Immature natural killer cell (primary cell): ENCODE data around the gene LYST. TPM values are rescaled to one million over a fixed set of nuclear protein-coding genes. Genes with fewer than 3 reads are reported as not detected.
A peak's percentile ranks its signal among the peaks of the same experiment; 100 is the strongest.
"Not testable (repeated sequence)": the region's sequence is repeated elsewhere in the genome, so short reads cannot be mapped to it uniquely, and the experiment has no call there.

Experiments used
- DNase-seq, 3 donors: peaks; one replicate each; pipeline ENCODE4 v3.0.0; 2022; ENCODE audit warnings: mixed read lengths in 1 of 3
- H3K27ac Mint-ChIP-seq, 6 donors: one replicate each; pipeline ENCODE4 v1.8.0; 2020; ENCODE audit warnings: mixed read lengths in 6 of 6, mild to moderate bottlenecking in 5 of 6, inconsistent platforms in 4 of 6, moderate library complexity in 3 of 6
- H3K27me3 Mint-ChIP-seq, 3 donors: one replicate each; pipeline ENCODE4 v1.8.0; 2020 to 2021; ENCODE audit warnings: low read depth in 3 of 3, mild to moderate bottlenecking in 3 of 3, mixed read lengths in 3 of 3, moderate library complexity in 3 of 3, inconsistent platforms in 1 of 3
- H3K36me3 Mint-ChIP-seq, 3 donors: one replicate each; pipeline ENCODE4 v1.8.0; 2020; ENCODE audit warnings: mixed read lengths in 3 of 3, inconsistent platforms in 2 of 3, mild to moderate bottlenecking in 2 of 3
- H3K4me1 Mint-ChIP-seq, 2 donors: one replicate each; pipeline ENCODE4 v1.8.0; 2020; ENCODE audit warnings: inconsistent platforms in 2 of 2, mild to moderate bottlenecking in 2 of 2, mixed read lengths in 2 of 2, moderate library complexity in 1 of 2
- H3K4me3 Mint-ChIP-seq, 5 donors: one replicate each; pipeline ENCODE4 v1.8.0; 2020; ENCODE audit warnings: mild to moderate bottlenecking in 5 of 5, mixed read lengths in 5 of 5, inconsistent platforms in 3 of 5, moderate library complexity in 3 of 5
- H3K9me3 Mint-ChIP-seq, 6 donors: one replicate each; pipeline ENCODE4 v1.8.0; 2020; ENCODE audit warnings: mild to moderate bottlenecking in 6 of 6, mixed read lengths in 6 of 6, inconsistent platforms in 4 of 6, moderate library complexity in 3 of 6
- polyA plus RNA-seq, 3 donors: library from polyadenylated mRNA; unstranded; fragments of 300-500 nt; fragmentation: Illumina TruSeq; gene quantifications; one replicate each; pipeline ENCODE4 v1.2.3, GENCODE V29; 2021

Gene LYST
- polyA plus RNA-seq, 3 donors from 2014 or later = 21.8 to 39.3 (median 27.7) TPM

GRCh38 chr1:235861857-235862256, 4.8 kb downstream of the LYST start:
- peaks cover 14 to 22% (median 15%) of the 10 kb centered on the region in 3 donors for H3K27me3 Mint-ChIP-seq
- peak overlapping the region in 4 of 6 donors; percentile 96 to 100 (median 98) for H3K27ac Mint-ChIP-seq
- H3K4me3 Mint-ChIP-seq = peak overlapping the region; percentile 17 to 98 (median 43)
- no peaks in the 10 kb centered on the region for H3K36me3 Mint-ChIP-seq
- peaks cover under 1 to 52% of the 10 kb centered on the region in 2 donors for H3K4me1 Mint-ChIP-seq
- DNase-seq = no peak
- no peaks in the 10 kb centered on the region for H3K9me3 Mint-ChIP-seq

- Mint-ChIP-seq H3K36me3 (no peaks in the 10 kb centered on the region), H3K4me3 (no peak overlapping the region), H3K27ac (no peak overlapping the region), H3K4me1 (peaks cover 0 to 55% of the 10 kb centered on the region in 2 donors), H3K9me3 (no peaks in the 10 kb centered on the region), H3K27me3 (peaks cover 6 to 11% (median 9%) of the 10 kb centered on the region in 3 donors)
- DNase-seq = no peak
These were observed 5.9 kb downstream of the LYST start for GRCh38 chr1:235860829-235861228.

GRCh38 chr1:235859789-235860188, 6.9 kb downstream of the LYST start:
- Mint-ChIP-seq H3K4me1 (peaks cover 0 to 52% of the 10 kb centered on the region in 2 donors), H3K27ac (no peak overlapping the region), H3K9me3 (no peaks in the 10 kb centered on the region), H3K27me3 (peaks cover 4 to 9% (median 7%) of the 10 kb centered on the region in 3 donors), H3K36me3 (no peaks in the 10 kb centered on the region), H3K4me3 (no peak overlapping the region)
- DNase-seq = no peak

DNA sequence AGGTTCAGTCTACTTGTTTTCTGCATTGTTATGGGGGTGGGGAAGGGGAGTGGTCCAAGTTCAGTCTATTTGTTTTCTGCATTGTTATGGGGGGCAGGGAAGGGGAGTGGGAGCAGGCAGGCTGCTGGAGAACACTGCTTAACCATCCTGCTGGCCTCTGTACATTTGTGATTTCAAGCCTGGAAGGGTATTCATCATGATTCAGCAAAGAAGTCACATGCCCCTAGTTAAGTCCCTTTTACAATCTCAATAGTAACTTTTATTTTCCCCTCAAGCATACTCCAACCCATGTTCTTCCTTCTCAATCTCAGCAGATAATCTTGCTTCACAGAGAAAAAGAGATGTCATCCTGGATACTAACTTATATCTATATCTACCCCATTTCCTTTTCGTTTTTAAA, 7.9 kb downstream of the LYST start:
- DNase-seq = no peak
- peaks cover under 1 to 9% (median 4%) of the 10 kb centered on the region in 3 donors for H3K27me3 Mint-ChIP-seq
- H3K27ac Mint-ChIP-seq = no peak overlapping the region
- no peak overlapping the region for H3K4me3 Mint-ChIP-seq
- no peaks in the 10 kb centered on the region for H3K36me3 Mint-ChIP-seq
- H3K9me3 Mint-ChIP-seq = no peaks in the 10 kb centered on the region
- H3K4me1 Mint-ChIP-seq = peaks cover 0 to 52% of the 10 kb centered on the region in 2 donors

DNA sequence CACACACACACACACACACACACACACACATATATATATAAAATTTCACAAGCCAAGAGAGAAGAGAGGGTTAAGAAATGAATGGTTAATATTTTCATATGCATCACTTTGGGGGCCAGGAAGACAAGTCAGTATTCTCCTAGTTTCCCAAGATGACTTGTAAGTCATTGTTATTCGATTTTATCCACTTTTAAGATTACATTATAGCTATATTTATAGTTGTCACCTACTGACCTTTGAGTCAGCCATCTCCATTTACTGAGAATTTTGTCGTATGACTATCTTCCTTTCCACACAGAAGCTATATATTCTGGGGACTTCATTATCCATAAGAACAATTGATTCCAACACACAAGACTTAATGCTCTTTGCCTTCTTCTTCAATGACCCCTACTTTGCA, 8.9 kb downstream of the LYST start:
- peaks cover 0 to 49% of the 10 kb centered on the region in 2 donors for H3K4me1 Mint-ChIP-seq
- H3K36me3 Mint-ChIP-seq = no peaks in the 10 kb centered on the region
- no peak overlapping the region for H3K4me3 Mint-ChIP-seq

GRCh38 chr1:235855811-235856429, 10.8 kb downstream of the LYST start:
- H3K36me3 Mint-ChIP-seq = no peaks in the 10 kb centered on the region
- H3K27me3 Mint-ChIP-seq = peaks cover 0 to 1% (median 0%) of the 10 kb centered on the region in 3 donors
- DNase-seq = peak in 2 of 3 donors; percentile 21 to 37
- H3K4me1 Mint-ChIP-seq = peaks cover 0 to 49% of the 10 kb centered on the region in 2 donors
- peak overlapping the region; percentile 73 to 88 (median 82) for H3K27ac Mint-ChIP-seq
- H3K9me3 Mint-ChIP-seq = no peaks in the 10 kb centered on the region
- H3K4me3 Mint-ChIP-seq = peak overlapping the region; percentile 56 to 80 (median 66)

More for the DNA sequence above, 8.9 kb downstream of the LYST start:
- no peaks in the 10 kb centered on the region for H3K9me3 Mint-ChIP-seq
- DNase-seq = no peak
- H3K27me3 Mint-ChIP-seq = peaks cover 0 to 6% (median 1%) of the 10 kb centered on the region in 3 donors
- peak overlapping the region in 2 of 6 donors; percentile 31 to 43 for H3K27ac Mint-ChIP-seq

DNA sequence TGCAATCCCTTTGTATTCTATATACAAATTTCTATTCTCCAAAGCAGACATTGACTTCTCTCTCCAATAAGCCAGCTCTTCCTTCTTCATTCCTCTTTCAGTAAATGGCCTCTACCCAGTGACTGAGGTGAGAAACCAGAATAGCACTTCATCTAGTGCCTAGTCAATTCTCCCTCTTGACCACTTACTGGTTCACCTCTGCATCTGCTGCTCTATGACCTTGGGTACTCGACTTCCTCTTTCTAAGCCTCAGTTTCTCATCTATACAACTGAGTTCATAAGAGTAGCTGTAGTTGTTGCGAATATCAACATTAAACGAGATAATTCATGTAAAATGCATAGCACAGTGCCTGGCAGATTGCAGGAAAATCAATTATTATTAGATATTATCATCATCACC, 12.4 kb downstream of the LYST start:
- Mint-ChIP-seq H3K4me3 (peak overlapping the region in 1 of 5 donors; percentile 20), H3K9me3 (no peaks in the 10 kb centered on the region), H3K27me3 (peaks cover 0 to 1% (median 0%) of the 10 kb centered on the region in 3 donors), H3K4me1 (peaks cover 0 to 65% of the 10 kb centered on the region in 2 donors), H3K27ac (peak overlapping the region in 5 of 6 donors; percentile 16 to 85 (median 53)), H3K36me3 (peaks cover 0 to 3% (median 0%) of the 10 kb centered on the region in 3 donors)
- DNase-seq = no peak

DNA sequence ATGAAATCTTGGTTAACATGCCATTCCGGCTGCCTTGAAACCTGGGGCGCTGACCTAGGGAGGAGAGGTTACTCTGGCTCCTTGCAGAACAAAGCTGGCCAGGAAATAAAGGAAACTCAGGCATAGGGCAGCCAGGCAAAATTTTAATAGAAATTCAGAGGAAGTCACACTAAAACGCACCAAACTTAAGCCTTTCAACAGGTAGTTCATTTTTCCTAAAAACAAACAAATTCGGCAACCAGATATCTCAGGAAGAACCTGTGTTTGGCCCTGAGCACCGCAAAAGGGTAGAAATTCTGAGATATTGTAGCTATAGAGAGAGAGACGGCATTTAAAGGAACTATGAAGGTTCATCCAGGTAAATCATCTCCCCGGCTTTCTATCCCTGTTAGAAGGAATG, 13.1 kb downstream of the LYST start:
- peak overlapping the region in 2 of 6 donors; percentile 22 to 54 for H3K27ac Mint-ChIP-seq
- peaks cover 0 to 72% of the 10 kb centered on the region in 2 donors for H3K4me1 Mint-ChIP-seq
- peaks cover 0 to 3% (median 0%) of the 10 kb centered on the region in 3 donors for H3K36me3 Mint-ChIP-seq
- peaks cover 0 to 1% (median 0%) of the 10 kb centered on the region in 3 donors for H3K27me3 Mint-ChIP-seq
- H3K9me3 Mint-ChIP-seq = no peaks in the 10 kb centered on the region
- no peak for DNase-seq
- no peak overlapping the region for H3K4me3 Mint-ChIP-seq

- Mint-ChIP-seq H3K27ac (peak overlapping the region in 2 of 6 donors; percentile 39 to 41), H3K4me1 (peaks cover 0 to 77% of the 10 kb centered on the region in 2 donors), H3K27me3 (peaks cover 0 to 1% (median 0%) of the 10 kb centered on the region in 3 donors), H3K4me3 (no peak overlapping the region), H3K9me3 (no peaks in the 10 kb centered on the region), H3K36me3 (peaks cover 0 to 3% (median 0%) of the 10 kb centered on the region in 3 donors)
- no peak for DNase-seq
These were observed 13.8 kb downstream of the LYST start for GRCh38 chr1:235852887-235853286.

DNA sequence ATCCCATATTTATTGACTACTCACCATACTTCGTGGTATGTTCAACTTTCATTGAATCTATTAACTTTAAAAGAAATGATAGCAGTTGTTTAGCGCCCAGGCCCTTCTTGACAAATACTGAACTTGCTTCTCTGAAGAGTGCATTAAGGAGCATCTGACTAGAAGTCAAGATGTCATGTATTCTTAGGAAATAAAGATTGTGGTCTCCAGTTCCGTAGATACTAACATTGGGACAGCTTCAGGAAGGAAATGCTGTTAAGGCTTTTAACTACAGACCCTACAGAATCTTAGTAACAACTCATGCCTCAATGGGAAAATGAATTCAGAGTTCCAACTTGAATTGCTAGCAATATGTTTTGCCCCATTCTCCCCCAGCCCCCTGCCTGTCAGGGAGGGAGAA, 14.8 kb downstream of the LYST start:
- Mint-ChIP-seq H3K9me3 (no peaks in the 10 kb centered on the region), H3K36me3 (peaks cover 0 to 3% (median 0%) of the 10 kb centered on the region in 3 donors), H3K4me3 (no peak overlapping the region), H3K4me1 (peaks cover 0 to 82% of the 10 kb centered on the region in 2 donors), H3K27ac (peak overlapping the region in 2 of 6 donors; percentile 14), H3K27me3 (peaks cover 0 to 1% (median 0%) of the 10 kb centered on the region in 3 donors)
- DNase-seq = no peak

DNA sequence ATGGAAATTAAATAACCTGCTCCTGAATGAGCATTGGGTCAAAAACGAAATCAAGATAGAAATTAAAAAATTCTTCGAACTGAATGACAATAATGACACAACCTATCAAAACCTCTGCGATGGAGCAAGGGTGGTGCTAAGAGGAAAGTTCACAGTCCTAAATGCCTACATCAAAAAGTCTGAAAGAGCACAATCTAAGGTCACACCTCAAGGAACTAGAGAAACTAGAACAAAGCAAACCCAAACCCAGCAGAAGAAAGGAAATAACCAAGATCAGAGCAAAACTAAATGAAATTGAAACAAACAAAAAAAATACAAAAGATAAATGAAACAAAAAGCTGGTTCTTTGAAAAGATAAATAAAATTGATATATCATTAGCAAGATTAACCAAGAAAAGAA, 18.5 kb downstream of the LYST start:
- peak in 2 of 3 donors; percentile 22 to 35 for DNase-seq
- not testable (repeated sequence) for H3K27me3 Mint-ChIP-seq
- peaks cover 8 to 71% of the 10 kb centered on the region in 2 donors for H3K4me1 Mint-ChIP-seq

DNA sequence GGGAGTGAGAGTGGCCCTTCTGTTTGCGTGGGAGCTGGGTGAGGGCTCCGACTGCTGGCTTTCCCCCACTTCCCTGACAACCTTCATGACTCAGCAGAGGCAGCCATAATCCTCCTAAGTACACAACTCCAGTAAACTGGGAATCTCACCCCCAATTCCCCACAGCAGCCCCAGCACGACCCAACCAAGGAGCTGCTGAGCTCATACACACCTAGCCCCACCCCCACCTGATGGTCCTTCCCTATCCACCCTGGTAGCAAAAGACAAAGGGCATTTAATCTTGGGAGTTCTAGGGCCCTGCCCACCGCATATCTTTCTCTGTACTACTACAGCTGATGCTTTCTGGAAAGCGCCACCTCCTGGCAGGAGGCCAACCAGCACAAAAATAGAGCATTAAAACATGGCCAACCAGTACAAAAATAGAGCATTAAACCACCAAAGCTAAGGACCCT, 21.0 kb downstream of the LYST start:
- peak overlapping the region in 5 of 6 donors; percentile 37 to 73 (median 50) for H3K27ac Mint-ChIP-seq
- not testable (repeated sequence) for H3K4me3 Mint-ChIP-seq, DNase-seq, H3K36me3 Mint-ChIP-seq, H3K9me3 Mint-ChIP-seq, H3K27me3 Mint-ChIP-seq
- H3K4me1 Mint-ChIP-seq = peaks cover 33 to 67% of the 10 kb centered on the region in 2 donors

More for the DNA sequence above, 18.5 kb downstream of the LYST start:
- not testable (repeated sequence) for H3K36me3 Mint-ChIP-seq, H3K9me3 Mint-ChIP-seq
- H3K4me3 Mint-ChIP-seq = peak overlapping the region; percentile 21 to 76 (median 40)
- peak overlapping the region; percentile 29 to 86 (median 74) for H3K27ac Mint-ChIP-seq

DNA sequence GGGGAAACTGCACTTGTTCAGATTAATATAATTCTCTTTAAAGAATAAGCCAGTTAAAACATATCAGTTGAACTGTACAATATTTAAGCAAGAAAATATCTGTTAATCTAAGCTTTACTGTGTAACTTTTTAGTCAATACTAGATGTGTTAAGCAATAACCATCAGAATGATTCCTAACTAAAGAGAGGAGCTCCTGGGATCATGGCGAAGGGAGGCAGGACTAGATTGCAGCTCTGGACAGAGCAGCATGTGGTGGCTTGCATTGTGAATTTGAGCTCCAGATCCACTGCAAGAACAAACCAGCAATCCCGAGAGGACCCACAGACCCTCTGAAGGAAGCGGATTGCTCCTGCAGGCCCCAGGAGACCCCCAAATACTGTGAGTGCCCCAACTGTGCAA, 21.9 kb downstream of the LYST start:
- H3K27me3 Mint-ChIP-seq = peaks cover 0 to 2% (median 0%) of the 10 kb centered on the region in 3 donors

DNA sequence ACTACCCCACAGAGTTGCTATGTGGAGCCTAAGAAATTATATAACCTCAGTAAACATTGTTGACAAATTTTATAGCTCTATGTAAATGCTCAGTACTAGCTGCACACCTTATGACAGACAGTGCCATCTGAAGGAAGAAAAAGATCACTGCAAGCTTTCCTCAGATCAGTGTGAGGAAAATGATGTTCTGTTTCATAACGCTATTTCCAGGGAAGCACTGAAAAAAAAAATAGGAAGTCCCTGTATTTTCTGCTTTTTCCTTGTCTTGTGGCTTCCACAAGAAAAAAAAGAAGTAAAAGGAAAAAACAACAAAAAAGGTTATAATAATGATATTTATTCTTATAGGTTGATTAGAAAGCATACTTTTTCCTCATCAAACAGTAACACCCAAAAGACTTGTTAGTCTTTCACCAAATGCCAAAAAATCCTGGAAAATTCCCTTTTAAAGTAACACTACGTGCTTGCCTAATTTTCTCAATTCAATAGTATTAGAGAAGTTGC, 23.2 kb downstream of the LYST start:
- Mint-ChIP-seq H3K27ac (peak overlapping the region in 4 of 6 donors; percentile 10 to 35 (median 24)), H3K4me3 (no peak overlapping the region), H3K9me3 (no peaks in the 10 kb centered on the region), H3K27me3 (peaks cover 0 to 2% (median 0%) of the 10 kb centered on the region in 3 donors), H3K4me1 (peaks cover 45 to 57% of the 10 kb centered on the region in 2 donors), H3K36me3 (peaks cover 0 to 3% (median 0%) of the 10 kb centered on the region in 3 donors)
- peak in 1 of 3 donors; percentile 33 for DNase-seq

More for the DNA sequence above, 21.9 kb downstream of the LYST start:
- no peak for DNase-seq
- Mint-ChIP-seq H3K4me1 (peaks cover 42 to 64% of the 10 kb centered on the region in 2 donors), H3K27ac (peak overlapping the region in 1 of 6 donors; percentile 12), H3K4me3 (no peak overlapping the region), H3K9me3 (no peaks in the 10 kb centered on the region), H3K36me3 (peaks cover 0 to 3% (median 0%) of the 10 kb centered on the region in 3 donors)
